Neuron (in vitro differentiated cells): ENCODE data around the gene ADRA2C.

Experiments
- H2AFZ ChIP-seq: one replicate; pipeline ENCODE4 v1.6.1; 2013; ENCODE audit warnings: low read depth, mild to moderate bottlenecking, inconsistent platforms, low read length, moderate library complexity
- H3K27me3 ChIP-seq: one replicate; pipeline ENCODE4 v1.6.1; 2013; ENCODE audit warnings: low read length; ENCODE audit not compliant: insufficient read depth
- H3K36me3 ChIP-seq: one replicate; pipeline ENCODE4 v1.6.1; 2013; ENCODE audit warnings: low read length; ENCODE audit not compliant: insufficient read depth
- H3K4me1 ChIP-seq: one replicate; pipeline ENCODE4 v1.6.1; 2013; ENCODE audit warnings: low read length; ENCODE audit not compliant: insufficient read depth
- H3K4me3 ChIP-seq: 2 replicates; pipeline ENCODE4 v1.5.1; 2013; ENCODE audit warnings: mild to moderate bottlenecking, low read length, moderate library complexity
- H3K9me3 ChIP-seq: one replicate; pipeline ENCODE4 v1.6.1; 2013; ENCODE audit warnings: low read length

The ADRA2C gene

GRCh38 chr4:3741217-3742011 is 24.8 kb upstream of the ADRA2C start:
- Histone ChIP-seq H3K4me1 (no peaks in the 10 kb centered on the region), H3K36me3 (no peaks in the 10 kb centered on the region), H2AFZ (no peak overlapping the region), H3K27me3 (peaks cover 35% of the 10 kb centered on the region), H3K9me3 (peaks cover 6% of the 10 kb centered on the region), H3K4me3 (no peak overlapping the region)

- H3K4me1 ChIP-seq: no peaks in the 10 kb centered on the region
- peaks cover 6% of the 10 kb centered on the region for H3K9me3 ChIP-seq
- H3K4me3 ChIP-seq: no peak overlapping the region
- H3K27me3 ChIP-seq: peaks cover 35% of the 10 kb centered on the region
- H3K36me3 ChIP-seq: no peaks in the 10 kb centered on the region
- H2AFZ ChIP-seq: no peak overlapping the region
Observed at GRCh38 chr4:3742610-3743009, 23.6 kb upstream of the ADRA2C start.

GRCh38 chr4:3744232-3744631 is 22.0 kb upstream of the ADRA2C start:
- H3K36me3 ChIP-seq: no peaks in the 10 kb centered on the region
- no peak overlapping the region for H3K4me3 ChIP-seq
- no peaks in the 10 kb centered on the region for H3K4me1 ChIP-seq
- H3K9me3 ChIP-seq: peaks cover 6% of the 10 kb centered on the region
- peaks cover 35% of the 10 kb centered on the region for H3K27me3 ChIP-seq
- no peak overlapping the region for H2AFZ ChIP-seq

GRCh38 chr4:3744901-3745300 is 21.3 kb upstream of the ADRA2C start:
- peaks cover 6% of the 10 kb centered on the region for H3K9me3 ChIP-seq
- H3K4me1 ChIP-seq: no peaks in the 10 kb centered on the region
- H3K4me3 ChIP-seq: no peak overlapping the region
- no peak overlapping the region for H2AFZ ChIP-seq
- no peaks in the 10 kb centered on the region for H3K36me3 ChIP-seq
- H3K27me3 ChIP-seq: peaks cover 34% of the 10 kb centered on the region

GRCh38 chr4:3745886-3746656 is 20.1 kb upstream of the ADRA2C start:
- Histone ChIP-seq H3K4me3 (no peak overlapping the region), H2AFZ (no peak overlapping the region), H3K4me1 (no peaks in the 10 kb centered on the region), H3K9me3 (peaks cover 6% of the 10 kb centered on the region), H3K36me3 (no peaks in the 10 kb centered on the region), H3K27me3 (peaks cover 37% of the 10 kb centered on the region)

GRCh38 chr4:3746701-3747580 is 19.2 kb upstream of the ADRA2C start:
- Histone ChIP-seq H3K4me1 (no peaks in the 10 kb centered on the region), H3K36me3 (no peaks in the 10 kb centered on the region), H3K9me3 (peaks cover 3% of the 10 kb centered on the region), H2AFZ (no peak overlapping the region), H3K4me3 (no peak overlapping the region), H3K27me3 (peaks cover 40% of the 10 kb centered on the region)

- Histone ChIP-seq H3K27me3 (peaks cover 38% of the 10 kb centered on the region), H3K36me3 (no peaks in the 10 kb centered on the region), H2AFZ (no peak overlapping the region), H3K9me3 (peaks cover 3% of the 10 kb centered on the region), H3K4me3 (no peak overlapping the region), H3K4me1 (no peaks in the 10 kb centered on the region)
Observed at GRCh38 chr4:3747581-3747904, 18.6 kb upstream of the ADRA2C start.

GRCh38 chr4:3748136-3748898 is 17.9 kb upstream of the ADRA2C start:
- Histone ChIP-seq H2AFZ (no peak overlapping the region), H3K9me3 (no peaks in the 10 kb centered on the region), H3K4me3 (no peak overlapping the region), H3K36me3 (no peaks in the 10 kb centered on the region), H3K4me1 (no peaks in the 10 kb centered on the region), H3K27me3 (peaks cover 34% of the 10 kb centered on the region)

- Histone ChIP-seq H3K27me3 (peaks cover 27% of the 10 kb centered on the region), H3K4me3 (no peak overlapping the region), H3K36me3 (no peaks in the 10 kb centered on the region), H2AFZ (no peak overlapping the region), H3K9me3 (no peaks in the 10 kb centered on the region), H3K4me1 (no peaks in the 10 kb centered on the region)
Observed at GRCh38 chr4:3749081-3749480, 17.1 kb upstream of the ADRA2C start.

- Histone ChIP-seq H2AFZ (no peak overlapping the region), H3K4me3 (no peak overlapping the region), H3K36me3 (no peaks in the 10 kb centered on the region), H3K9me3 (no peaks in the 10 kb centered on the region), H3K27me3 (peaks cover 15% of the 10 kb centered on the region), H3K4me1 (no peaks in the 10 kb centered on the region)
Observed at GRCh38 chr4:3750334-3750733, 15.9 kb upstream of the ADRA2C start.

GRCh38 chr4:3752022-3752421 is 14.2 kb upstream of the ADRA2C start:
- Histone ChIP-seq H3K27me3 (peaks cover 9% of the 10 kb centered on the region), H3K4me3 (no peak overlapping the region), H3K36me3 (no peaks in the 10 kb centered on the region), H3K4me1 (no peaks in the 10 kb centered on the region), H3K9me3 (no peaks in the 10 kb centered on the region), H2AFZ (no peak overlapping the region)

- Histone ChIP-seq H3K4me3 (no peak overlapping the region), H3K27me3 (peaks cover 9% of the 10 kb centered on the region), H2AFZ (no peak overlapping the region)
Observed at GRCh38 chr4:3753726-3754412, 12.3 kb upstream of the ADRA2C start.

More at GRCh38 chr4:3753726-3754412, 12.3 kb upstream of the ADRA2C start:
- Histone ChIP-seq H3K4me1 (no peaks in the 10 kb centered on the region), H3K36me3 (no peaks in the 10 kb centered on the region), H3K9me3 (no peaks in the 10 kb centered on the region)
